PFSK-1 (cell line): Measurements from ENCODE around the gene ROBO2.

Experiments
- FOXP2 ChIP-seq: optimal IDR thresholded peaks from 2 replicates; pipeline ENCODE3; 2011; ENCODE audit warnings: borderline replicate concordance, control low read depth, inconsistent platforms; ENCODE audit not compliant: insufficient read depth; ENCODE audit errors: extremely low read length, extremely low read depth
- POLR2AphosphoS5 ChIP-seq: IDR thresholded peaks from 2 replicates; pipeline ENCODE4 v1.6.1; 2012; ENCODE audit warnings: low read depth, mild to moderate bottlenecking, control low read depth, low read length, moderate library complexity
- SIN3A ChIP-seq: IDR thresholded peaks from 2 replicates; pipeline ENCODE4 v1.6.1; 2012; ENCODE audit warnings: mild to moderate bottlenecking, low read length, moderate library complexity, borderline replicate concordance; ENCODE audit not compliant: insufficient read depth
- TAF1 ChIP-seq: IDR thresholded peaks from 2 replicates; pipeline ENCODE4 v1.6.1; 2012; ENCODE audit warnings: low read length, control low read depth, borderline replicate concordance; ENCODE audit not compliant: insufficient read depth
- TF ChIP-seq, protein P1 (sequence below), 2 experiments: IDR thresholded peaks; 2 replicates each; pipeline versions ENCODE4 v1.6.1 to v1.8.0; 2011 to 2012; ENCODE audit warnings: low read depth in 2 of 2, low read length in 2 of 2, control low read depth in 1 of 2, inconsistent platforms in 1 of 2, mild to moderate bottlenecking in 1 of 2, moderate library complexity in 1 of 2; ENCODE audit not compliant: insufficient read depth in 1 of 2

DNA sequence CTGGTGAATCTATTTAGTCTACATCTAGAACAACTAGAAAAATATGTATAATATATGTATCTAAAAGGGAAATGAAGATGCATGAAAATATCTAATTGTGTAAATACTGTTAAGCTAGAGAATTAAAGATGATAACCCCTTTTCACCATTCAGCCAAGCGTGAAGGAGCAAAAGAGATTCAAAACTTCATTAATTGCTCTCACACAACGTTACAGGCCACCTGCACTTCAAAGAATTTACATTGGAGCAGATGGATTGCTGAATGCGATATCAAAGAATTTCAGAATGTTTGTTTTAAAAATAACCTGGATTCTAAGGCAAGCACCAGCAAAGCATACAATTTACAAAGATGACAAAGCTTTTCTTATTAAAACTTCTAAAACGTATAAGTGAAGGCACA is 243.2 kb downstream of the ROBO2 start:
- no peak for TF ChIP-seq POLR2AphosphoS5
- TF ChIP-seq TAF1, result no peak
- TF ChIP-seq, protein P1, sequence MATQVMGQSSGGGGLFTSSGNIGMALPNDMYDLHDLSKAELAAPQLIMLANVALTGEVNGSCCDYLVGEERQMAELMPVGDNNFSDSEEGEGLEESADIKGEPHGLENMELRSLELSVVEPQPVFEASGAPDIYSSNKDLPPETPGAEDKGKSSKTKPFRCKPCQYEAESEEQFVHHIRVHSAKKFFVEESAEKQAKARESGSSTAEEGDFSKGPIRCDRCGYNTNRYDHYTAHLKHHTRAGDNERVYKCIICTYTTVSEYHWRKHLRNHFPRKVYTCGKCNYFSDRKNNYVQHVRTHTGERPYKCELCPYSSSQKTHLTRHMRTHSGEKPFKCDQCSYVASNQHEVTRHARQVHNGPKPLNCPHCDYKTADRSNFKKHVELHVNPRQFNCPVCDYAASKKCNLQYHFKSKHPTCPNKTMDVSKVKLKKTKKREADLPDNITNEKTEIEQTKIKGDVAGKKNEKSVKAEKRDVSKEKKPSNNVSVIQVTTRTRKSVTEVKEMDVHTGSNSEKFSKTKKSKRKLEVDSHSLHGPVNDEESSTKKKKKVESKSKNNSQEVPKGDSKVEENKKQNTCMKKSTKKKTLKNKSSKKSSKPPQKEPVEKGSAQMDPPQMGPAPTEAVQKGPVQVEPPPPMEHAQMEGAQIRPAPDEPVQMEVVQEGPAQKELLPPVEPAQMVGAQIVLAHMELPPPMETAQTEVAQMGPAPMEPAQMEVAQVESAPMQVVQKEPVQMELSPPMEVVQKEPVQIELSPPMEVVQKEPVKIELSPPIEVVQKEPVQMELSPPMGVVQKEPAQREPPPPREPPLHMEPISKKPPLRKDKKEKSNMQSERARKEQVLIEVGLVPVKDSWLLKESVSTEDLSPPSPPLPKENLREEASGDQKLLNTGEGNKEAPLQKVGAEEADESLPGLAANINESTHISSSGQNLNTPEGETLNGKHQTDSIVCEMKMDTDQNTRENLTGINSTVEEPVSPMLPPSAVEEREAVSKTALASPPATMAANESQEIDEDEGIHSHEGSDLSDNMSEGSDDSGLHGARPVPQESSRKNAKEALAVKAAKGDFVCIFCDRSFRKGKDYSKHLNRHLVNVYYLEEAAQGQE (IDR thresholded peaks at IDR 0.05; ENCODE audit: insufficient read depth in 1 of 2, low read depth in 2 of 2, low read length in 2 of 2), result no peak
- no peak for TF ChIP-seq SIN3A
- TF ChIP-seq FOXP2, result no peak
